ENCODE results near the gene ASPSCR1. TPM values are rescaled to one million over a fixed set of nuclear protein-coding genes. Genes with fewer than 3 reads are reported as not detected.

ASPSCR1 gene
- total and polyA plus RNA-seq, 10 donors, result 20.2 to 58.8 (median 33.5) TPM

GRCh38 chr17:82058230-82058854 lies 80.9 kb downstream of the ASPSCR1 start:
- Histone ChIP-seq H3K4me1 (peaks cover 4 to 79% (median 21%) of the 10 kb centered on the region in 6 donors), H3K9me3 (no peaks in the 10 kb centered on the region), H3K27ac (peak overlapping the region in 1 of 8 donors; percentile 8), H3K4me3 (no peak overlapping the region), H3K36me3 (peaks cover 0 to 100% (median 94%) of the 10 kb centered on the region in 6 donors), H3K27me3 (replicated peaks in 1 of 7) (no peaks in the 10 kb centered on the region)
- no peak for TF ChIP-seq POLR2AphosphoS5 (IDR thresholded peaks at IDR 0.05)
- no peak for TF ChIP-seq CTCF (IDR thresholded peaks at IDR 0.05 in 8 of 11, conservative IDR thresholded peaks at IDR 0.05 in 3 of 11)
- TF ChIP-seq POLR2A (IDR thresholded peaks at IDR 0.05), result no peak
- peak; percentile 70 for DNase-seq
- intact Hi-C loops (cut with DNase I; ENCODE audit: low total_unique reads), result no loop called here
- 63 to 89% (median 82%) methylated on average over 10 to 17 of the region's 17 CpGs for WGBS, 5 donors

- Histone ChIP-seq H3K27me3 (replicated peaks in 1 of 7) (no peaks in the 10 kb centered on the region), H3K9me3 (no peaks in the 10 kb centered on the region), H3K27ac (peak overlapping the region in 1 of 8 donors; percentile 1), H3K4me3 (no peak overlapping the region), H3K4me1 (peaks cover 0 to 79% (median 21%) of the 10 kb centered on the region in 6 donors), H3K36me3 (peaks cover 0 to 100% (median 95%) of the 10 kb centered on the region in 6 donors)
- DNase-seq, result peak; percentile 55
- intact Hi-C loops (cut with DNase I; ENCODE audit: low total_unique reads), result no loop called here
- peak in 2 of 3 donors; percentile 28 to 57 for TF ChIP-seq POLR2AphosphoS5 (IDR thresholded peaks at IDR 0.05)
- TF ChIP-seq CTCF (IDR thresholded peaks at IDR 0.05 in 8 of 11, conservative IDR thresholded peaks at IDR 0.05 in 3 of 11), result no peak
- TF ChIP-seq POLR2A (IDR thresholded peaks at IDR 0.05), result no peak
- WGBS, 5 donors, result 63 to 86% (median 81%) methylated on average over 10 of the region's 10 CpGs
These were observed 81.4 kb downstream of the ASPSCR1 start for GRCh38 chr17:82058855-82059249.

- H3K9me3 ChIP-seq, result no peaks in the 10 kb centered on the region
- WGBS, 5 donors, result 65 to 83% (median 78%) methylated on average over 14 to 19 of the region's 19 CpGs
- intact Hi-C loops (cut with DNase I; ENCODE audit: low total_unique reads), result no loop called here
- peaks cover 3 to 79% (median 24%) of the 10 kb centered on the region in 6 donors for H3K4me1 ChIP-seq
- H3K27me3 ChIP-seq (replicated peaks in 1 of 7), result no peaks in the 10 kb centered on the region
- TF ChIP-seq POLR2AphosphoS5 (IDR thresholded peaks at IDR 0.05) (peak in 2 of 3 donors; percentile 6 to 10), POLR2A (IDR thresholded peaks at IDR 0.05) (no peak)
- H3K27ac ChIP-seq, result peak overlapping the region in 2 of 8 donors; percentile 1 to 18
- peak; percentile 72 for DNase-seq
- no peak overlapping the region for H3K4me3 ChIP-seq
- H3K36me3 ChIP-seq, result peaks cover 0 to 98% (median 89%) of the 10 kb centered on the region in 6 donors
These were observed 82.0 kb downstream of the ASPSCR1 start for GRCh38 chr17:82059272-82060000.

- no peak overlapping the region for H3K4me3 ChIP-seq
- peak; percentile 67 for DNase-seq
- H3K27ac ChIP-seq, result peak overlapping the region in 1 of 8 donors; percentile 18
- WGBS, 5 donors, result 83 to 86% (median 86%) methylated on average over 10 to 16 of the region's 16 CpGs
- H3K27me3 ChIP-seq (replicated peaks in 1 of 7), result no peaks in the 10 kb centered on the region
- H3K4me1 ChIP-seq, result peaks cover 9 to 79% (median 28%) of the 10 kb centered on the region in 6 donors
- TF ChIP-seq CTCF (IDR thresholded peaks at IDR 0.05 in 8 of 11, conservative IDR thresholded peaks at IDR 0.05 in 3 of 11) (no peak), POLR2A (IDR thresholded peaks at IDR 0.05) (no peak), POLR2AphosphoS5 (IDR thresholded peaks at IDR 0.05) (no peak)
- peaks cover 0 to 92% (median 84%) of the 10 kb centered on the region in 6 donors for H3K36me3 ChIP-seq
- no peaks in the 10 kb centered on the region for H3K9me3 ChIP-seq
- intact Hi-C loops (cut with DNase I; ENCODE audit: low total_unique reads), result no loop called here
These were observed 82.6 kb downstream of the ASPSCR1 start for GRCh38 chr17:82060001-82060380.

Data from spleen (tissue), 11 donors.